ENCODE measurements around the gene CACNA1G. TPM values are rescaled to one million over a fixed set of nuclear protein-coding genes. Genes with fewer than 3 reads are reported as not detected.

Gene CACNA1G
- total RNA-seq, 1 donor: under 0.01 TPM

DNA sequence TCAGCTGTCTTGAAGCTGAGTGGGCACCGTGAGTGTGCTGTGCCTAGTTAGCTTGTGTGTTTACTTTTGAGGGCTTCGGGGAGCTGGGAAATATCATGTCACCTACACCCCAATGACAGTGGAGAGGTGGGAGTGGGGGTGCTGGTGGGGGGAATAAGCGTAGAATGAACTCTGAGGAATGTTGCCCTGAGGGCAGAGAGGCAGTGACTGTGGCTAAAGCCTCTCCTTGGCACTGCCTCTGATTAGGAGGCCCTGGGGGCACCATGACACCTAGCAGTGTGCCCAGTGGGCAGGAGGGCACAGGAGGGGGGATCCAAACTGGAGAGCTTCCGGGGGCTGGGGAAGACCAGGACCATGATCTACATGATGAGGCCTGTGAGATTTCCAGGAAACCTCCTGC lies 24.8 kb downstream of the CACNA1G start:
- H3K4me1 ChIP-seq (ENCODE audit: insufficient read depth, low read length): no peaks in the 10 kb centered on the region
- TF ChIP-seq, protein P1, sequence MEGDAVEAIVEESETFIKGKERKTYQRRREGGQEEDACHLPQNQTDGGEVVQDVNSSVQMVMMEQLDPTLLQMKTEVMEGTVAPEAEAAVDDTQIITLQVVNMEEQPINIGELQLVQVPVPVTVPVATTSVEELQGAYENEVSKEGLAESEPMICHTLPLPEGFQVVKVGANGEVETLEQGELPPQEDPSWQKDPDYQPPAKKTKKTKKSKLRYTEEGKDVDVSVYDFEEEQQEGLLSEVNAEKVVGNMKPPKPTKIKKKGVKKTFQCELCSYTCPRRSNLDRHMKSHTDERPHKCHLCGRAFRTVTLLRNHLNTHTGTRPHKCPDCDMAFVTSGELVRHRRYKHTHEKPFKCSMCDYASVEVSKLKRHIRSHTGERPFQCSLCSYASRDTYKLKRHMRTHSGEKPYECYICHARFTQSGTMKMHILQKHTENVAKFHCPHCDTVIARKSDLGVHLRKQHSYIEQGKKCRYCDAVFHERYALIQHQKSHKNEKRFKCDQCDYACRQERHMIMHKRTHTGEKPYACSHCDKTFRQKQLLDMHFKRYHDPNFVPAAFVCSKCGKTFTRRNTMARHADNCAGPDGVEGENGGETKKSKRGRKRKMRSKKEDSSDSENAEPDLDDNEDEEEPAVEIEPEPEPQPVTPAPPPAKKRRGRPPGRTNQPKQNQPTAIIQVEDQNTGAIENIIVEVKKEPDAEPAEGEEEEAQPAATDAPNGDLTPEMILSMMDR (IDR thresholded peaks at IDR 0.05; ENCODE audit: extremely low read depth, low read depth, low read length): no peak
- no peak overlapping the region for H3K4me3 ChIP-seq (ENCODE audit: insufficient read depth, low read length)
- no peak overlapping the region for H3K27ac ChIP-seq (ENCODE audit: low read depth, low read length)
- H3K36me3 ChIP-seq (ENCODE audit: insufficient read depth, low read length): no peaks in the 10 kb centered on the region
- no peak overlapping the region for H2AFZ ChIP-seq (ENCODE audit: low read length)
- H4K20me1 ChIP-seq (ENCODE audit: insufficient read depth, low read length): no peaks in the 10 kb centered on the region
- H3K79me2 ChIP-seq (ENCODE audit: insufficient read depth, low read length): no peaks in the 10 kb centered on the region
- H3K4me2 ChIP-seq (ENCODE audit: insufficient read depth, low read length): no peak overlapping the region
- H3K27me3 ChIP-seq (ENCODE audit: insufficient read depth, low read length): peaks cover 34% of the 10 kb centered on the region
- no peak for DNase-seq (ENCODE audit: insufficient read length, low spot score, missing footprints)
- H3K9me3 ChIP-seq (ENCODE audit: low read depth, low read length): no peaks in the 10 kb centered on the region

DNA sequence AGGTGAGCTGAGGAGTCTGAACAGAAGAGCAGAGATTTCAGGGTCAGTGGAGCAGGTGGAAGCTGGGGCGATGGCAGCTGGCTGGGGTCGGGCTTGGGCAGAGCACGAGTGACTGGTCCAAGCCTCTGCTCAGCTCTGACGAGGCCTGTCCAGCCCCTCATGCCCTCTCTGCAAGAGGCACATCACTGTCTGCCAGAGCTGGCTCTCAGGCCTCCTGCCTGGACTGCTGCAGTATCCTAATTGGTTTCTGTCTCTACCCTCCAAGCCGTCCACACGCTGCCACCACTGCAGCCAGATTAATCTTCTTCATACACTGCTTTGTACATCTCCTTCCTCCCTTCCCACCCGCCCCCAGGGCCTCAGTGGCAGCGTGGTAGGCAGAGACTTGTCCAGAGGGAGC lies 25.4 kb downstream of the CACNA1G start:
- Histone ChIP-seq H3K4me2 (ENCODE audit: insufficient read depth, low read length) (no peak overlapping the region), H4K20me1 (ENCODE audit: insufficient read depth, low read length) (no peaks in the 10 kb centered on the region), H3K4me3 (ENCODE audit: insufficient read depth, low read length) (no peak overlapping the region), H3K4me1 (ENCODE audit: insufficient read depth, low read length) (no peaks in the 10 kb centered on the region), H2AFZ (ENCODE audit: low read length) (no peak overlapping the region), H3K27ac (ENCODE audit: low read depth, low read length) (no peak overlapping the region), H3K27me3 (ENCODE audit: insufficient read depth, low read length) (peaks cover 34% of the 10 kb centered on the region), H3K36me3 (ENCODE audit: insufficient read depth, low read length) (no peaks in the 10 kb centered on the region), H3K79me2 (ENCODE audit: insufficient read depth, low read length) (no peaks in the 10 kb centered on the region), H3K9me3 (ENCODE audit: low read depth, low read length) (no peaks in the 10 kb centered on the region)
- TF ChIP-seq, protein P1 (IDR thresholded peaks at IDR 0.05; ENCODE audit: extremely low read depth, low read depth, low read length): no peak
- no peak for DNase-seq (ENCODE audit: insufficient read length, low spot score, missing footprints)

DNA sequence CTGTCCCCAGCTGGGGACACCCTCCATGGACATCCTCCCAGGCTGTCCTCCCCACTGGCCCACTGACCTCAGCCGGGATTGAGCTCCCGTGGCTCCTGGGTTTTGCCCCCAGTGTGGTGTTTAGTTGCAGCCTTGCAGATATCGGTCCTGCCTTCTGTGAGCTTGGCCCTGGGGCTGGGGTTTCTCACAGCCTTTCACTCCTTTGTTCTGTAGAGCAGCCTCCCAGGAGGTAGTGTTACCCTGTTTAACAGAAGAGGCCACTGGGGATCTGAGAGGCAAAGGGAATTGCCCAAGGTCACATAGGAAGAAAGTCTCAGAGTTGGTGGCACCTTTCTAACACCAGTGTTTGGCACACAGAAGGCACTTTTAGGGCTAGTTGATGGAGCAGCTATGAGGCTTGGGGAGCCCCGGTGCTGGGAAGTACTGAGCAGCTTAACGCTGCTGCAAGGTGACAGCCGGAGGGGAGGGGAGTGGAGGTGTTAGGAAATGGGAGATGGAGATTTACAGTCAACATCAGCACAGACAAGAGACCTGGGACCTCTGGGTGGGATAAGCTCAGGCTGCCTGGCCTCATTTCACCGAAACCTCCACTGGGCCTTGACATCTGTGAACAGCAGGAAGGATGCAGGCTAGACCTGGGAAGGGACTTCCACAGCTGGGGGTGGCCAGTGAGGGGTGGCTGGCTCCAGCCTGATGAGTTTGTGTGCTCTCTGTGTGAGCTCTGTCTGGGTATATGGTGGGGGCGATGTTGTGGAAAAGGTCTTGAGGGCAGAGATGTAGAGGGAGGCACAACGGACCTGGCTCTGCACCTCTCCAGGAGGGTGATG lies 26.1 kb downstream of the CACNA1G start:
- no peak overlapping the region for H3K27ac ChIP-seq (ENCODE audit: low read depth, low read length)
- no peaks in the 10 kb centered on the region for H3K79me2 ChIP-seq (ENCODE audit: insufficient read depth, low read length)
- TF ChIP-seq, protein P1 (IDR thresholded peaks at IDR 0.05; ENCODE audit: extremely low read depth, low read depth, low read length): no peak
- no peak overlapping the region for H2AFZ ChIP-seq (ENCODE audit: low read length)
- no peak overlapping the region for H3K4me3 ChIP-seq (ENCODE audit: insufficient read depth, low read length)
- peaks cover 34% of the 10 kb centered on the region for H3K27me3 ChIP-seq (ENCODE audit: insufficient read depth, low read length)
- no peaks in the 10 kb centered on the region for H4K20me1 ChIP-seq (ENCODE audit: insufficient read depth, low read length)
- H3K4me2 ChIP-seq (ENCODE audit: insufficient read depth, low read length): no peak overlapping the region
- DNase-seq (ENCODE audit: insufficient read length, low spot score, missing footprints): no peak
- H3K9me3 ChIP-seq (ENCODE audit: low read depth, low read length): no peaks in the 10 kb centered on the region
- H3K36me3 ChIP-seq (ENCODE audit: insufficient read depth, low read length): no peaks in the 10 kb centered on the region
- no peaks in the 10 kb centered on the region for H3K4me1 ChIP-seq (ENCODE audit: insufficient read depth, low read length)

DNA sequence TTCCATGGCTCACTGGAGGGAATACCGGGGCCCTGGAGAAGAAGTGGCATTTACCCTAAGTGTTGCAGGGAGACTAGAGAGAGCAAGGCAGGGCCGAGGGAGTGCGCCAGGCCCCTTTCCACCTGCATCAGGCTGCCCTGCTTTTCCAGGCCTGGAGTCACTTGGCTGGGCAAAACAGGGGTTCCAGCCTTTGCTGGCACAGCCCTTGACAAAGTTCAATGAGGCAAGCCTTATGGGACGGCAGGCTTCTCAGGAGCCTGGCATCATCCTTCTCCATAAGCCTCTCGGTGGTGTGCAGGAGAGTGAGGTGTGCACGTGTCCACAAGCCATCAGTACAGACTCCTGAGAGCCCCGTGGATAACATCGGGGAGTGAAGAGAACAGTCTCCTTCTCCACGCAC lies 27.1 kb downstream of the CACNA1G start:
- TF ChIP-seq, protein P1 (IDR thresholded peaks at IDR 0.05; ENCODE audit: extremely low read depth, low read depth, low read length): no peak
- Histone ChIP-seq H3K9me3 (ENCODE audit: low read depth, low read length) (no peaks in the 10 kb centered on the region), H3K27ac (ENCODE audit: low read depth, low read length) (no peak overlapping the region), H3K4me1 (ENCODE audit: insufficient read depth, low read length) (no peaks in the 10 kb centered on the region), H3K36me3 (ENCODE audit: insufficient read depth, low read length) (no peaks in the 10 kb centered on the region), H3K4me3 (ENCODE audit: insufficient read depth, low read length) (no peak overlapping the region), H3K27me3 (ENCODE audit: insufficient read depth, low read length) (peaks cover 27% of the 10 kb centered on the region), H3K4me2 (ENCODE audit: insufficient read depth, low read length) (no peak overlapping the region), H4K20me1 (ENCODE audit: insufficient read depth, low read length) (no peaks in the 10 kb centered on the region), H2AFZ (ENCODE audit: low read length) (no peak overlapping the region), H3K79me2 (ENCODE audit: insufficient read depth, low read length) (no peaks in the 10 kb centered on the region)
- no peak for DNase-seq (ENCODE audit: insufficient read length, low spot score, missing footprints)
